ES-I3 (cell line): Measurements from ENCODE around the gene DCTN4.
"Not testable (repeated sequence)": the region's sequence is repeated elsewhere in the genome, so short reads cannot be mapped to it uniquely, and the experiment has no call there.

Experiments used
- H3K36me3 ChIP-seq: 2 replicates; pipeline ENCODE4 v1.6.1; 2013; ENCODE audit warnings: mild to moderate bottlenecking, low read length, control low read depth, moderate library complexity; ENCODE audit not compliant: insufficient read depth
- H3K4me1 ChIP-seq: 2 replicates; pipeline ENCODE4 v1.6.1; 2013; ENCODE audit warnings: mild to moderate bottlenecking, control low read depth, low read length; ENCODE audit not compliant: insufficient read depth
- H3K9ac ChIP-seq: 2 replicates; pipeline ENCODE4 v1.6.1; 2013; ENCODE audit warnings: low read depth, mild to moderate bottlenecking, low read length, moderate library complexity
- H3K9me3 ChIP-seq: 2 replicates; pipeline ENCODE4 v1.6.1; 2013; ENCODE audit warnings: mild to moderate bottlenecking, low read length, moderate library complexity; ENCODE audit not compliant: control insufficient read depth, insufficient read depth

Gene DCTN4

GRCh38 chr5:150764530-150764929 is 5.7 kb upstream of the DCTN4 start:
- Histone ChIP-seq H3K4me1 (no peaks in the 10 kb centered on the region), H3K9ac (no peak overlapping the region), H3K9me3 (peaks cover 3% of the 10 kb centered on the region; the same call in 1 of the 2 replicates)

GRCh38 chr5:150763023-150763769 is 4.4 kb upstream of the DCTN4 start:
- Histone ChIP-seq H3K36me3 (no peaks in the 10 kb centered on the region), H3K9ac (no peak overlapping the region), H3K9me3 (peaks cover 5% of the 10 kb centered on the region; the same call in 1 of the 2 replicates), H3K4me1 (no peaks in the 10 kb centered on the region)

More at GRCh38 chr5:150764530-150764929, 5.7 kb upstream of the DCTN4 start:
- H3K36me3 ChIP-seq: no peaks in the 10 kb centered on the region

- Histone ChIP-seq H3K9ac (no peak overlapping the region), H3K4me1 (no peaks in the 10 kb centered on the region), H3K9me3 (peaks cover 5% of the 10 kb centered on the region; the same call in 1 of the 2 replicates), H3K36me3 (no peaks in the 10 kb centered on the region)
These were observed 3.4 kb upstream of the DCTN4 start for GRCh38 chr5:150762211-150762610.

GRCh38 chr5:150759334-150759583 is 442 bp upstream of the DCTN4 start:
- peak overlapping the region; percentile 79; the same call in 1 of the 2 replicates for H3K9ac ChIP-seq
- H3K4me1 ChIP-seq: no peaks in the 10 kb centered on the region
- peaks cover 5% of the 10 kb centered on the region; the same call in 1 of the 2 replicates for H3K9me3 ChIP-seq
- H3K36me3 ChIP-seq: no peaks in the 10 kb centered on the region

GRCh38 chr5:150758203-150758530 is 650 bp downstream of the DCTN4 start:
- Histone ChIP-seq H3K4me1 (no peaks in the 10 kb centered on the region), H3K36me3 (peaks cover 9% of the 10 kb centered on the region; the same call in 1 of the 2 replicates), H3K9ac (peak overlapping the region; percentile 79), H3K9me3 (peaks cover 5% of the 10 kb centered on the region; the same call in 1 of the 2 replicates)

GRCh38 chr5:150757087-150757649 is 1.6 kb downstream of the DCTN4 start:
- H3K9me3 ChIP-seq: peaks cover 5% of the 10 kb centered on the region; the same call in 1 of the 2 replicates
- no peak overlapping the region for H3K9ac ChIP-seq
- H3K4me1 ChIP-seq: no peaks in the 10 kb centered on the region
- peaks cover 11% of the 10 kb centered on the region; the same call in 1 of the 2 replicates for H3K36me3 ChIP-seq

- Histone ChIP-seq H3K9ac (no peak overlapping the region), H3K36me3 (peaks cover 11% of the 10 kb centered on the region; the same call in 1 of the 2 replicates), H3K9me3 (no peaks in the 10 kb centered on the region), H3K4me1 (no peaks in the 10 kb centered on the region)
These were observed 5.0 kb downstream of the DCTN4 start for GRCh38 chr5:150753863-150754262.

- Histone ChIP-seq H3K4me1 (no peaks in the 10 kb centered on the region), H3K36me3 (peaks cover 11% of the 10 kb centered on the region; the same call in 1 of the 2 replicates)
These were observed 5.4 kb downstream of the DCTN4 start for GRCh38 chr5:150753463-150753862.

GRCh38 chr5:150751096-150751891 is 7.5 kb downstream of the DCTN4 start:
- H3K9ac ChIP-seq: no peak overlapping the region
- H3K9me3 ChIP-seq: no peaks in the 10 kb centered on the region
- H3K4me1 ChIP-seq: no peaks in the 10 kb centered on the region
- peaks cover 11% of the 10 kb centered on the region; the same call in 1 of the 2 replicates for H3K36me3 ChIP-seq

More at GRCh38 chr5:150753463-150753862, 5.4 kb downstream of the DCTN4 start:
- Histone ChIP-seq H3K9me3 (no peaks in the 10 kb centered on the region), H3K9ac (no peak overlapping the region)

- H3K4me1 ChIP-seq: no peaks in the 10 kb centered on the region
- H3K36me3 ChIP-seq: peaks cover 11% of the 10 kb centered on the region; the same call in 1 of the 2 replicates
- H3K9me3 ChIP-seq: no peaks in the 10 kb centered on the region
- H3K9ac ChIP-seq: no peak overlapping the region
These were observed 8.3 kb downstream of the DCTN4 start for GRCh38 chr5:150750469-150750868.

GRCh38 chr5:150743142-150743488 is 15.7 kb downstream of the DCTN4 start:
- H3K9ac ChIP-seq, H3K9me3 ChIP-seq, H3K36me3 ChIP-seq, H3K4me1 ChIP-seq: not testable (repeated sequence)

GRCh38 chr5:150742455-150743141 is 16.2 kb downstream of the DCTN4 start:
- H3K9ac ChIP-seq: not testable (repeated sequence)

GRCh38 chr5:150740992-150741391 is 17.8 kb downstream of the DCTN4 start:
- Histone ChIP-seq H3K9ac (no peak overlapping the region), H3K4me1 (no peaks in the 10 kb centered on the region; the same call in 1 of the 2 replicates), H3K36me3 (no peaks in the 10 kb centered on the region; the same call in 1 of the 2 replicates), H3K9me3 (no peaks in the 10 kb centered on the region; the same call in 1 of the 2 replicates)

More at GRCh38 chr5:150742455-150743141, 16.2 kb downstream of the DCTN4 start:
- not testable (repeated sequence) for H3K9me3 ChIP-seq, H3K4me1 ChIP-seq, H3K36me3 ChIP-seq

GRCh38 chr5:150738862-150739261 is 20.0 kb downstream of the DCTN4 start:
- Histone ChIP-seq H3K4me1 (no peaks in the 10 kb centered on the region; the same call in 1 of the 2 replicates), H3K9ac (no peak overlapping the region), H3K36me3 (no peaks in the 10 kb centered on the region; the same call in 1 of the 2 replicates), H3K9me3 (no peaks in the 10 kb centered on the region; the same call in 1 of the 2 replicates)
